Amygdala (tissue), 56 donors: ENCODE data around the gene ABTB1.
A peak's percentile ranks its signal among the peaks of the same experiment; 100 is the strongest.

Experiments used
- DNase-seq, 56 donors: peaks; one replicate each; lab custom pipeline; 2025; lab: John Stamatoyannopoulos, UW

ABTB1 gene

DNA sequence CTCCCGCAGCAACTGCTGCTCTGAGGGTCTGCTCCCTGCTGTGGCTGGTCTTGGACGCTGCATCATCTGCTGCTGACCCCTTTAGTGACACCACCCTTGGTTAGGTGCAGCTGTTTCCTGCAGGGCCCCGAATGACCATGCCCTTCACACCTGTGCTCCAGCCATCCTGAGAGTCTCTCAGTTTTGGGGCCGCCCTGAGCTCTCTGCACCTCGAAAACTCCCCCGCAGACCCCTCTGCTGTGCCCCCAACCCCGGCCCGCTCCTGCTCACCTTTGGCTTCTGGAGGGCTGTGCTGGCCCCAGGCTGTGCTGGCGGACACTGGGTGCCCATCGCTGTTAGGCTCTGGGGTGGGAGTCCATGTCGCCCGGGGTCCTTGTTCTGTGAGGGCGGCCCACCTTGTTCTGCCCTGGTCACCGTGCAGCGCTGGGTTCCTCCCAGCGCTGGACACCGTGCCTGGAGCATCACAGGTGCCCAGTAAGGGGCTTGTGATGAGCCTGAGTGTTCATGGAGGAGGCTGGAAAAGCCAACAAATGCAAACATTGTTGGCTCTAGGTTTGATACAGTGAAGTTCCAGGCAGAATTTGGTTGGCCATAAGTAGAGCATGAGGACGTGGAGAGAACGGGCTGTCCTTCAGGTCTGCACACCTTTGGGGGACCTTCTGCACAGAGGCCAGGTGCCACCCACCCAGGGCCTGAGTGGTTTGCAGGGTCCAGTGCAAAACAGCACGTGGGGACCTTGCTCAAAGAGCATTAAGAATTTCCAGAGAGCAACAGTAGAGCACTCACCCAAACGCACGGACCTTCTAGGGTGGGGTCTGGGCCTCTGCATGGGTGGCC lies 12.3 kb downstream of the ABTB1 start:
- no peak for DNase-seq

DNA sequence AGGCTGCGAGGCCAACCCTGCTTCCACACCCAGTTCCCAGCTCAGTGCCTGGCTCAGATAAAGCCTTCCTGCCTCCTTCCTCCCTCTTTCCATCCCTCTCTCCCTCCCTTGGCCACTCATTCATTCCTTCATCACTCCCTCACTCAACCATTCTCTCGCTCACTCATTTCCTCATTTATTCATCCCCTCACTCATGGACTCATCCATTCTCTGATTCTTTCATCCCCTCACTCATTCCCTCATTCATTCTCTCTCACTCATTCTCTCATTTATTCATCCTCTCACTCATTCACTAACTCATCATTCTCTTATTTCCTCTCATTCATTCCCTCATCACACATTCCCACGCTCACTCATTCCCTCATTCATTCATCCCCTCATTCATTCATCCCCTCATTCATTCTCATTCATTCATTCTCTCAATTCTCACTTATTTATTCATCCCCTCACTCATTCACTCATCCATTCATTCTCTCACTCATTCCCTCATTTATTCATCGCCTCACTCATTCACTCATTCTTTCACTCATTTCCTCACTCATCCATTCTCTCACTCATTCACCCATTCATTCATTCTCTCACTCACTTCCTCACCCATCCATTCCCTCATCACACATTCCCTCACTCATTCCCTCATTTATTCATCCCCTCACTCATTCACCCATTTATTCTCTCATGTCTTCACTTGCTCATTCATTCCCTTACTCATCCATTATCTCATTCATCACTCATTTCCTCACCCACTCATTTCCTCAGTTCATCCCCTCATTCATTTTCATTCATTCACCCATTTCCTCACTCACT lies 13.2 kb downstream of the ABTB1 start:
- no peak for DNase-seq

DNA sequence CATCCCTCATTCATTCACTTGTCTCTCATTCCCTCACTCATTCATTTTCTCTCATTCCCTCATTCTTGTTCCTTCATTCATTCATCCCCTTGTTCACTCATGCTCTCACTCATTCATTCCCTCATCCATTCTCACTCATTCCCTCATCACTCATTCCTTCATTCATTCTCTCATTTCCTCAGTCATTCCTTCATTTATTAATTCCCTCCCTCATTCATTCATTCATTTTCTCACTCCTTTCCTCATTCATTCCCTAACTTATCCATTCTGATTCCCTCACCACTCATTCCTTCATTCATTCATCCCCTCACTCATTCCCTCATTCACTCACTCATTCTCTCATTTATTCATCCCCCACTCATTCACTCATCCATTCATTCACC lies 13.8 kb downstream of the ABTB1 start:
- DNase-seq = no peak

DNA sequence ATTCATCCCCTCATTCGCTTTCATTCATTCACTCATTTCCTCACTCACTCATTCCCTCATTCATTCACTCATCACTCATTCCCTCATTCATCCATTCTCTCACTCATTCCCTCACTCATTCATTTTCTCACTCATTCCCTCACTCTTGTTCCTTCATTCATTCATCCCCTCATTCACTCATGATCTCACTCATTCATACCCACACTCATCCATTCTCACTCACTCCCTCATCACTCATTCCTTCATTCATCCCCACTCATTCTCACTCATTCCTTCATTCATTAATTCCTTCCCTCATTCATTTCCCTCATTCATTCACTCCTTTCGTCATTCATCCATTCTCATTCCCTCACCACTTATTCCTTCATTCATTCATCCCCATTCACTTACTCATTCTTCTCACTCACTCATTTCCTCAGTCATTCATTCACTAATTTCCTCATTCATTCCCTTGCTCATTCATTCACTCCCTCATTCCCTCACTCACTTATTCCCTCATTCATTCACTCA lies 14.5 kb downstream of the ABTB1 start:
- no peak for DNase-seq

DNA sequence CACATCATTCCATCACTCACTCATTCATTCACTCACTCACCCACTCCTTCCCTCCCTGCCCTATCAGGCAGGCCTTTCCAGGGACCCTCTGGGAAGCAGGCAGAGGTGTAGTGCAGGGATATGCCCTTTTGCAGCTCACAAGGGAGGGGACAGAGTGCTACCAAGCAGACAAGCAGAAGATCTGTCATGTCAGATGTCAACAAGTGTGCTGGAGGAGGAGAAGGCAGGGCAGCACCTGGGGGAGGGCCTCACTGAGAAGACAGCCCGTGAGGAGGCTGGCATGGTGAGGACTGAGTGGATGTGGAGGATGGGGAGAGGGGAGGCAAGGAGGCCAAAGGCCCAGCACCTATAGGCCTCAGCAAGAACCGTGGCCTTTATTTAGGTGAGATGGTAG lies 15.3 kb downstream of the ABTB1 start:
- DNase-seq = no peak

DNA sequence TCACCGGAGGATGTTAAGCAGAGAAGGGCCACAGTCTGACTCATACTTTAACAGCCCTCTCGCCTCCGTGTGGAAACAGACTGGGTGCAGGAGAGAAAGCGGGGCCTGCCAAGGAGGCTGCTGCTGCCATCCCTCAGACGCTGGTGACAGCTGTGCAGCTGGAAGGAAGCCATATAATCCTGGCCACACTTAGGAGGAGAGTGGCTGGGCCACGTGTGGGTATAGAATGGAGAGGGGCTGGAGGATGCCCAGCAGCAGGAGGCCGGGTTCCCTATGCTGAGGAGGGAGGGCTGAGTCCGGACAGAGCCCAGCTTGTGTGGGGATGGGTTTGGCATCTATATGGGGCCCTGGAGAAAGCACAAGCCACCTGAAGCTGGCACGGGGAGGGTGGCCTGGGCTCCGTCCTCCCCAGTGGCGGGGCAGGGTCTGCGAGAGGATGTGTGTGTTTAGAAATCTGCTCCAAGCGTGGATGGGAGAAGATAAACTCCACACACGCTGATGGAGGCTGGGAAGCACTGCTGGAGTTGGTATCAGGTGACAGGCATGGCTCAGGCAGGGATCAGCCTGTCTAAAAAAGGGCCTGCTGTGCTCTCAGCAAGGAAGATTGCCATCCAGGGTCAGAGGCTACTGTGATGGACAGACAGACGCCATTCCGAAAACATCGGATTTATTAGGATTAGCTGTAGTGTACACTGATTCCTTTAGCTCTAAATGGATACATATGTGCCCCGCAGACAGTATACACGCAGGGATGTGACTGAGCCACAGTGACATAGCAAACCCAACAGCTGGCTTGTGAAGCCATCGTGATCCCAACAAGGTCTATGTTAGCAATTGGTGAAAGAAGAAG lies 15.9 kb downstream of the ABTB1 start:
- peak in 23 of 56 donors; percentile 23 to 61 (median 39) for DNase-seq

DNA sequence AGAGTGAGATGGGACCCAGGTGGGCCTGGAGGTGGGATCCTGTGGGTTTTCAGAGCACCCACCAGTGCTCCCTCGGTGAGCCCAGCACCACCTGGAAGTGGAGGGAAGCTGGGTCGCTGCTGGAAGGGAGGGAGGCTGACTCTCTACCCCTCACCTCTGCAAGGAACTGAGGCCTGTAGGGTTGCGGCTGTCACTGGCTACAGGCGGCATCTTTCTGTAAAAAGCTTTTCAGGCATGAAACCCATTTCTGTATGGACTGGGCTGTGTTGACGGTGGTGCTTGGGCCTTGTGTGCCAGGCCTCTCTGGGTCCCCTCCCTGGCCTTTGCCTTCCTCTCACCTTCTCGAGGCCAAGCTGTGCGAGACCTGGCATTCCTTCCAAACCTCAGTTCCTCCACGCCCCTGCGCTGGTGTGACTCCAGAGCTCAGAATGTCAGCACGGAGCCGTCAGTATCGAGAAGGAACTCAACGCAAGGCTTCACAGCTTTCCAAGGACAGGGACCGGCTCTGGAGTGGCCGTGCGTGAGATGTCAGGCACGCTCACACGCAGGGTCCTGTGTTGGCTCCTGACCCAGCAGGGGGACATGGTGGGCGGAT lies 16.6 kb downstream of the ABTB1 start:
- DNase-seq = no peak

DNA sequence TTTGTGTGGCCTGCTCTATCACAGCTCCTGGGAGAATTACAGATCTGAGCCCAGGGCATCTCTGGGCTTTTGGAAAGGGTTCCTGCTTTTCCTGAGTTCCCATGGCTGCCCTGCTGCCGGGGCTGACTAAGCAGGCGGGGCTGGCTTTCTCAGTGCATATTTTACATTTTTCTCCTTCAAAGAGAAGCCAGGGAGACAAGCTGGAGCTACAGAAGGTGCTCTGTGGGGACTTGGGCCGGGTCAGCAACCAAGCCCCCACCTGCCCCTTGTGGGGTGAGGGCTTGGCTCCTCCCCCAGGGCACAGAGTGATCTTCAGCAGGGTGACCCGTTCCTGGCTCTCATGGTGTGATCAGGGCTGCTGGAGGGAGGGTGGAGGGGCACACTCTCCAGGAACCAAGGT lies 17.4 kb downstream of the ABTB1 start:
- no peak for DNase-seq

DNA sequence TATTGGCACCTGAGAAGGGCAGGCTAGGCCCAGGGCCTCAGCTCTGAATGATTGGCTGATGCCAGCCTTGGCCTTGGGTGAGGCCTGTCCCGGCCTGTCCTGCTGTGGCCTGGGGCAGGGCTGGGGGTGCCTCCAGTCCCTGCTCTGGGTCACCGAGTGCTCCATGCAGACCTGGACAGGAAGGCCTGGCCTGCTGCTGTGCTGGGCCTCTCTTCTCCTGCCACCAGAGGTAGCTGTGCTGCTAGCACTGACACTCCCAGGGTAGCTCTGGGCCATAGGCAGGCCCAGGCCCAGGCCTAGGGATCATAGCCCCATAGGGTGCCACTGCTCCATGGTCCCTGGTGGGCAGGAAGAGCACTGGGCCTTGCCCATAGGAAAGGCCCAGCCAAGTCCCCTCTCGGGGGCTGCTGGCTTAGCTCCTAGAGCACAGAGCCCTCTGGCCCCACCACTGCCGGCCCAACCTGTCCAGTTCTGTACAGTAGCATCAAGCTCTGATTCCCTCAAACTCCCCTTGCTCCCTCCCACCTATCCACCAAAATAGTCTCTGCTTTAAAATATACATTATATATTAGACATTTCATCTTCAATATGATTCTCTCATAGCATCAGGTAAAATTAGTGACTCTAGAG lies 18.2 kb downstream of the ABTB1 start:
- DNase-seq = no peak

DNA sequence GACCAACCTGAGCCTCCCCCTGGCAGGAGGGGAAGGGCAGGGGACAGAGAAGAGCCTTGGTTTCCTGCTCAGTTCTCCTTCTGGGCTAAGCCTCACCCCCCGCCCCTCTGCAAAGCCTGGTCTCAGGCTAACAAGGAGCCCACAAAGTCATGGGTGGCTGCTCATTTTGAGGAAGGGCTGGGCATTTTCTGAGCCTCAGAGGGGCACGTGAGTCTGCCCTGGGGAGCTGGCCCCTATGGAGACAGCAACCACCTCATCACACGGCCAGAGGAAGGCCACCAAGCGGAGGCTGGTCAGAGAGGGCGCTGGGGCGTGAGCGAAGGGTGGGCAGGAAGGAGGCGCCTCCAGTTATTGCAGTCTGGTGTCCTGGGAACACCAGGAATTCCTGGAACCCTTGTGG lies 18.7 kb downstream of the ABTB1 start:
- no peak for DNase-seq

DNA sequence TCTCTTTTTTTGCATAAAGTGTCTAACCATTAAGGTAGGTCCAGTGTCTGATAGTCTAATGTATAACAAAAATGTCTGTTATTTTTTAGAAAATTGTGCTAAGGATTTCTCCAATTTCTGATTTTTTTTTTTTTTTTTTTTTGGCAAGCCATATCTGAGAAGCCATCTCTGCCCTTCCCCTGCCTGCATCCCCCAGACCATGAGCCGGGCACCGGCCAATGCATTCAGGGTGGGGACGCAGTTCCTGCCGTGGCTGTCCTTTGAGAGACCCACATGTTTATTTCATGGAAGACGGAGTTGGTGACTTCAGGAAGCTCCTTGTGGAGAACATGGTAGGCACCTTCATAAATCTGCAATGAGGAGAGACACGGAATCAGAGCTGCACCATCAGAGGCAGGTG lies 19.2 kb downstream of the ABTB1 start:
- DNase-seq = no peak

DNA sequence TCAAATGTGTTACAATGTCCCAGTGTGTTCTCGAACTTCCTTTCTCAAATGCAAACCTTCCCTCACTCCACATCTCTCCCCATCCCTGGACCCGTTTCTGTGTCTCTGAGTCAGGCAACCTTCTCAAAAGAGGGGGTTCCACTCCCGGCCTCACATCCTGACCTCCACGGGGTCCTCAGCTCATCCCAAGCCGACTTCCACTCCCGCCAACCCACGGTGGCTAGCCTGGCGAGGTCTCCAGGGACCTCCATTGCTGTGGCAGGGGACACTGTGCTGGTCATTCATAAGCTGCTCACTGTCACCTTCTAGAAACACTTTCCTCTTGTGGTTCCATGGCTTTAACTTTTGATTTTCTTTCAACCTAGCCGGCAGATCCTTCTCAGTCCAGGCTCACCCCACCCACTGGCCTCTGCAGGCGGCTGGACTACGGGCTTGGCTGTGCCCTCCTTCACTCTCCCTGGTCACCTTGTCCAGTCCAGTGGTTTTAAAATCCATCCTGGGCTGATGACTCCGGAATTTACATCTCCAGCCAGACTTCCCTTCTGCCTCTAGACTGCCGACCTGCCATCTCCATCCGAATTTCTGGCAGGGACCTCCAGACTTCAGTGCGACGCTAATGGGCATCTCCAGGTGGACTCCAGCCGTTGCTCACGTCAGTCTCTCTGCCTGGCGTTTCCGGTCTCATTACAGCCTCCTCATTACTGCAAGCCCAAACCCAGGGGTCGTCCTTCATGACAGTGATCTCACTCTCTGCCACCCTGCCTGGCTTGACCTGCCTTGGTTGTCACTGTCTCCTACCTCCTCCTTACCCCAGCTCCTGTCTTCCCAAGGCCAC lies 20.0 kb downstream of the ABTB1 start:
- DNase-seq = no peak

DNA sequence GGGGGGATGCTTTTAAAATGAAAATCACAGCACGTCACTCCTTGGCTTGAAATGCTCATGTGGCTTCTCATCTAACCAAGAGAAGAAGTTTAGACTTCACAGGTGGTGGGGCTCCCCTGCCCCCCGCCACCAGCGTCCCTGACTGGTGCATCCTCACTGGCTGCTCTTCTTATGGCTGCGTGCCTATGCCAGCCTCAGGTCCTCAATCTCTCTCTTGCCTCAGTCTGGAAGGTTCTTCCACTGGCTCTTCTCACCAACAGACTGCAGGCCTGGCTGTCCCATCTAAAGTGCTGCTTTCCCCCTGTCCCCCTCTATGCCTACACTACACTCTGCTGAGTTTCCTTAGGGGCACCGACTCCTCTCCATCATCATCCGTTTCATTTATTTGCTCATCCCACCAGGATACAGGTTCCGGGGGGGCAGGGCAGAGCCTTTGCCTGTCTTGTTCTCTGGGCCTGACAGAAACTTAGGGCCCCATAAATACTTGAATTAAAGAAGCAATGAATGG lies 20.6 kb downstream of the ABTB1 start:
- DNase-seq = no peak

DNA sequence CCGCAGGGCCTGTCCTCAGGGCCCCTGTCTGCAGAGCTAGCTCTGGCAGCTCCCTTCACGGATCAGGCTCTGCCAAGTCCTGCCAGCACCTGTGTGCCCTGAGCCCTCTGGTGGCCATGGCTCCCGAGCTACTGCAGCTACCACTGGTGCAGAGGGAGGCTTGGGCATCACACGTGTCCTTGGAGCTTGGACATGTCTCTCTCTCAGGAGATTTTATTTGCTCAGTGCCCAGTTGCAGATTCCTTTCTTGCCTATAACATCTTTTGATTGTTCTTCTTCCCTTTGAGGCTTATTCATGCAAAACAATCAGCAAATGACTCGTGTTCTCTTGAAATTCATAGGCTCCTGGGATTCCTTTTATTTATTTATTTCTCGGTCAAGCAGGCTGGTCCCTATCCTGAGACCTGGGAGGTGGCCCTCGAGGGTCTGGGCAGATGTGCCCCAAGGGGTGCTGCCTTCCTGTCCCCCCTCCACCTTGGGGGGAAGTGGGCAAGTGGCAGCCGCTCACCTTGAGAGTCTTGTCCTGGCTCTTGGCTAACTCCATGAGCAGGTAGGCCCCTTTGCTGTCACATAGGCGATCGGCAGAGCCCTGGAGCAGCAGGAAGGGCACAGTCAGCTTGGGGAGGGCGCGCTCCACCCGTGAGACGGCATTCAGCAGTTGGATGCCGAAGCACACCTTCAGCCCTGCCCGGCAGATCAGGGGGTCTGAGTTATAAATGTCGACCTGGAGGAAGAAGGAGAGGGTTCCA lies 21.9 kb downstream of the ABTB1 start:
- peak in 2 of 56 donors; percentile 20 to 29 for DNase-seq

DNA sequence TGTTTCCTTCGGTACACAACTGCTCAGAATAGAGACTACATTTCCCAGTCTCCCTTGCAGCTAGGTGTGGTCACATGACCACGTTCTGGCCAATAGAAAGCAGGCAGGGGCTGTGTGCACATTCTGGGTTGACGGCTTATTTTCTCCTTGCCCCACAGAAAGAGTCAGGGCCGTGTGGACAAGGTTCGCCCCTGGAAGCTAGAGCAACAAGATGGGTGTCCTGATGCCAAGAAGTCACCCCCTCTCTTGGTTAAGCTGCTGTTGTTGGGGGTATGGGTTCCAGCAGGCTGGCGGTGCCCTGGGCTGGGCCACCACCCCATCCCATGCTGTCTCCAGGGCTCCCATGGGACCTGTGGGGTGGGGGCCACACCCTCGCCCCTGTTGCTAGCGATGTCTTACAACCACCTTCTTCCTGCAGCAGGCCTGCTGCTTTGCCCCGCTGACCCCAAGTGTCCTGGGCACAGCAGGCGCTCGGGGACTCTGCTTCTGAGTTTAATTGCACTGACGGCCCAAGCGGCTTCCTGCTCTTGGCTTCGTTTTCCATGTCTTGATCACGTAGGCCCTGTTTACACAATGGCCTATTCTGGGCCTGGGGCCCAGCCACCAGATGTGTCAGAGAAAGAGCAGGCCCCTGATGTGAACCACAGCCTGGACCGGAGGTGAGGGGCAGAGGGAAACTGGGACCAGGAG lies 24.9 kb downstream of the ABTB1 start:
- peak in 52 of 56 donors; percentile 27 to 86 (median 64) for DNase-seq

DNA sequence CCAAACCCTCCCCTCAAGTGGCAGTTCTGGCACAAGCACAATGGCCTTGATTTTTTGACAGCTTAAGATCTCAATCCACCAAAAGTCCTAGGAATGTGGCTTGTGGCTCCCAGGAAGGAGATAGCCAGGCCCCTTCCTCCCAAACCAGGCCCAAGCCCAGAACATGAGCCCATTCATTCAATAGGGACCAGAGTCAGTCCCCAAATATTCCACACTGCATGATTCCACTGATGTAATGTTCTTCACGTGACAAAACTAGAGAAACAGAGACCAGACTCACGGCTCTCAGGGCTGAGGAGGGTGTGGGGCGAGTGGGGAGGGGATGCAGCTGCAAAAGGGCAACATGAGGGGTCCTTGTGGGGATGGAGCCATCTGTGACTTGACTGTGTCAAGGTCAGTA lies 25.5 kb downstream of the ABTB1 start:
- no peak for DNase-seq

DNA sequence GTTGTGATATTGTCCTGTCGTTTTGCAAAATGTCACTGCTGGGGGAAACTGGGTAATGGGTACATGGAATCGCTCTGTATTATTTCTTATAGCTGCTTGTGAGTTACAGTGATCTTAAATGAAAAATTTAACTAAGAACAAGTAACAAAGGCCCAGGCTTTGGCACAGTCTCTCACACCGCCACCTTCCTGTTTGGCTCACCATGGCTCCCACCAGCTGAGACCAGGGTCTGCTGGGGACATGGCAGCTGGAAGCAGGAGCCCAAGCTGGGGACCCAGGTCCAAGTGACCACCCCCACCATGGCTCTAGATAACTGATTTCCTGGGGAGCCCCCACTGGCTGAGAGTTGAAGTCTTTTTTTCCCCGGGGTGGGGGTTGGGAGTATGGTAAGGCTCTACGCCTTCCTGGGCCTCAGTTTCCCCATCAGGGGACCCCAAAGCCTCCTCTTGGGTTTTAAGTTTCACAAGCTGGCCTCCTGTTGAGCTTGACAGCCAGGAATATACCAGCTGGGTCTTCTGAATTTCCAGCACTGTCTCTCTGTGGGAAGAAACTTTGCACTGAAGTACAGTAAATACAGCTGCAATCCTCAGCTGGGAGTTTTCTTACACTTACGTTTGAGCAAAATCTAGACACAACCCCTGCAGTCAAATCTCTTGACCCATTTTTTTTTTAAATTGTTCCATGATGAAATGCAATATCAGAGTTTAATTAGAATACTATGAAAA lies 26.1 kb downstream of the ABTB1 start:
- no peak for DNase-seq
